Ishikawa (cell line): ENCODE data around the gene ACACB.

ENCODE experiments used
- CREB1 ChIP-seq: IDR thresholded peaks from 2 replicates; pipeline ENCODE4 v1.6.1; 2012; ENCODE audit warnings: low read depth
- RAD21 ChIP-seq: IDR thresholded peaks from 2 replicates; pipeline ENCODE4 v1.6.1; 2012; ENCODE audit warnings: low read depth
- TCF12 ChIP-seq: IDR thresholded peaks from 2 replicates; pipeline ENCODE4 v1.6.1; 2012; ENCODE audit warnings: low read depth
- ZBTB7A ChIP-seq: IDR thresholded peaks from 2 replicates; pipeline ENCODE4 v1.6.1; 2012; ENCODE audit warnings: low read depth
- TF ChIP-seq, protein P1 (sequence below): IDR thresholded peaks from 2 replicates; pipeline ENCODE4 v1.6.1; 2012

DNA sequence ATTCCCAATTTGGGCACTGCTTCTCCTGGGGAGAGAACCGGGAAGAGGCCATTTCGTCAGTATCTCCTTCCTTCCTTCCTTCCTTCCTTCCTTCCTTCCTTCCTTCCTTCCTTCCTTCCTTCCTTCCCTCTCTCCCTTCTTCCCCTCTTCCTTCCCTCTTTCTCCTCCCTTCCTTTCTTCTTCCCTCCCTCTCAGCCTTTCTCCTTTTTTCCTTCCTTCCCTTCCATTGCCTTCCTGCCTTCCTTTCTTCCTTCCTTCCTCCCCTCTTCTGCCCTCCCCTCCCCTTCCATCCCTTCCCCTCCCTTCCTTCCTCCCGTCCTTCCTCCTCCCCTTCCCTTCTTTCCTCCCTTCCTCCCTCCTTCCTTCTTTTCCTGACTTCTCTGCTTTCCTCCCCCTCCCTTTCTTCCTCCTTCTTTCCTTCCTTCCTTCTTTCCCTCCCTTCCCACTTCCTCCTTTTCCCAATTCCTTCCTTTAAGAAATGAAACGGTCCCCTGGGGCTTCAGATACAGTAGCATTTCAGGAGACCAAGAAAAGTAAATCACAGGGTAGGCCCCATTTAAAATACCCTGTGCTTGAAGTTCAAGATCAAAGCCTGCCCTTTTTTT is 71.8 kb downstream of the ACACB start:
- TF ChIP-seq, protein P1, sequence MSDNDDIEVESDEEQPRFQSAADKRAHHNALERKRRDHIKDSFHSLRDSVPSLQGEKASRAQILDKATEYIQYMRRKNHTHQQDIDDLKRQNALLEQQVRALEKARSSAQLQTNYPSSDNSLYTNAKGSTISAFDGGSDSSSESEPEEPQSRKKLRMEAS = no peak
- TF ChIP-seq RAD21 (no peak), CREB1 (no peak), ZBTB7A (no peak), TCF12 (no peak)
